Caco-2 (cell line): Measurements from ENCODE around the gene GMNC. TPM values are rescaled to one million over a fixed set of nuclear protein-coding genes. Genes with fewer than 3 reads are reported as not detected.
A peak's percentile ranks its signal among the peaks of the same experiment; 100 is the strongest.

Experiments
- BruUV-seq: library from RNA; stranded (reverse); fragments of 400-500 nt; replicated peaks from 2 replicates; lab custom pipeline; 2021; lab: Mats Ljungman, UMichigan
- CTCF ChIA-PET: fragments of 300-600 bp; sonication (Branson Sonifier 250); formaldehyde crosslinking; loops from one replicate; lab custom pipeline; 2022; ENCODE audit warnings: antibody characterized with exemption; lab: Charles Lee
- POLR2A ChIA-PET: fragments of 300-600 bp; sonication (Branson Sonifier 250); formaldehyde crosslinking; loops from one replicate; lab custom pipeline; 2022; ENCODE audit warnings: antibody characterized with exemption; lab: Charles Lee
- DNase-seq, 2 experiments: peaks; one replicate each; pipeline versions ENCODE4 v3.0.0 to v3.0.0-alpha.2; 2020 to 2022
- H3K27me3 ChIP-seq: replicated peaks from 2 replicates; pipeline ENCODE4 v1.6.0; 2011; ENCODE audit warnings: low read length; ENCODE audit not compliant: control insufficient read depth, insufficient read depth
- H3K36me3 ChIP-seq: 2 replicates; pipeline ENCODE4 v1.5.1; 2011; ENCODE audit warnings: low read length; ENCODE audit not compliant: control insufficient read depth, insufficient read depth
- H3K4me1 ChIP-seq: fragments of 250-450 bp; sonication (Bioruptor Pico); 2 replicates; pipeline ENCODE4 v1.5.1; 2020; ENCODE audit warnings: mild to moderate bottlenecking
- H3K4me3 ChIP-seq: 2 replicates; pipeline ENCODE4 v1.5.1; 2011; ENCODE audit warnings: low read depth, mild to moderate bottlenecking, control low read depth, low read length
- H3K9me3 ChIP-seq: fragments of 250-450 bp; sonication (Bioruptor Pico); 2 replicates; pipeline ENCODE4 v1.5.1; 2020; ENCODE audit warnings: mild to moderate bottlenecking, moderate library complexity
- H3K27ac Mint-ChIP-seq: one replicate; pipeline ENCODE4 v1.8.0; 2022; ENCODE audit warnings: mixed read lengths; ENCODE audit not compliant: unreplicated experiment
- H3K27me3 Mint-ChIP-seq: one replicate; pipeline ENCODE4 v1.8.0; 2022; ENCODE audit warnings: mixed read lengths; ENCODE audit not compliant: insufficient read depth, unreplicated experiment
- H3K36me3 Mint-ChIP-seq: one replicate; pipeline ENCODE4 v1.8.0; 2022; ENCODE audit warnings: mild to moderate bottlenecking, mixed read lengths; ENCODE audit not compliant: insufficient read depth, unreplicated experiment
- H3K4me1 Mint-ChIP-seq: one replicate; pipeline ENCODE4 v1.8.0; 2022; ENCODE audit warnings: low read depth, mixed read lengths; ENCODE audit not compliant: unreplicated experiment
- H3K4me3 Mint-ChIP-seq: one replicate; pipeline ENCODE4 v1.8.0; 2022; ENCODE audit warnings: mild to moderate bottlenecking, moderate library complexity, mixed read lengths; ENCODE audit not compliant: unreplicated experiment
- H3K9me3 Mint-ChIP-seq: one replicate; pipeline ENCODE4 v1.8.0; 2022; ENCODE audit warnings: mixed read lengths; ENCODE audit not compliant: unreplicated experiment
- CTCF ChIP-seq, 2 experiments: fragments of 200-600 bp in 1 of 2; IDR thresholded peaks; 1 replicate in 1 of 2; 2 replicates in 1 of 2; pipeline versions ENCODE4 v1.5.1 to v1.8.0; 2011 to 2022; ENCODE audit warnings: antibody characterized with exemption in 1 of 2, control low read depth in 1 of 2, inconsistent platforms in 1 of 2, low read depth in 1 of 2, low read length in 1 of 2, mild to moderate bottlenecking in 1 of 2, moderate library complexity in 1 of 2; ENCODE audit not compliant: insufficient read depth in 1 of 2, severe bottlenecking in 1 of 2, unreplicated experiment in 1 of 2
- intact Hi-C: fragments of 100-400 bp; cut with micrococcal nuclease; formaldehyde crosslinking; loops from one replicate; pipeline ENCODE4 v1.10.0; 2022; ENCODE audit not compliant: unreplicated experiment
- total RNA-seq: library from RNA; stranded (reverse); gene quantifications from 2 replicates; pipeline ENCODE4 v1.2.3, GENCODE V29; 2022

GMNC gene
- total RNA-seq, 1 experiment from 2014 or later, result not detected

GRCh38 chr3:190864002-190864401, 1.5 kb upstream of the GMNC start:
- no peak for DNase-seq
- ChIA-PET POLR2A (no interaction called here), CTCF (no interaction called here)
- no peak for TF ChIP-seq CTCF (IDR thresholded peaks at IDR 0.05; ENCODE audit: insufficient read depth in 1 of 2, low read depth in 1 of 2, low read length in 1 of 2, severe bottlenecking in 1 of 2, unreplicated experiment in 1 of 2)
- Mint-ChIP-seq H3K4me3 (no peak overlapping the region), H3K27ac (no peak overlapping the region), H3K9me3 (no peaks in the 10 kb centered on the region), H3K27me3 (peaks cover 18% of the 10 kb centered on the region), H3K36me3 (no peaks in the 10 kb centered on the region), H3K4me1 (peaks cover 15% of the 10 kb centered on the region)
- Histone ChIP-seq H3K4me3 (no peak overlapping the region), H3K36me3 (no peaks in the 10 kb centered on the region), H3K4me1 (peaks cover 7% of the 10 kb centered on the region; the same call in 1 of the 2 replicates), H3K27me3 (no peaks in the 10 kb centered on the region), H3K9me3 (no peaks in the 10 kb centered on the region)
- BruUV-seq, result no TSS peak
- intact Hi-C loops, result loop anchor here (5.0 kb wide), 1 partner anchor 162 kb away; no protein-coding TSS in a partner anchor

GRCh38 chr3:190863119-190863465, 598 bp upstream of the GMNC start:
- H3K27me3 Mint-ChIP-seq, result peaks cover 22% of the 10 kb centered on the region
- CTCF ChIA-PET, result no interaction called here

GRCh38 chr3:190860521-190860920, 2.0 kb downstream of the GMNC start:
- peaks cover 24% of the 10 kb centered on the region for H3K27me3 Mint-ChIP-seq
- CTCF ChIA-PET, result no interaction called here

More at GRCh38 chr3:190863119-190863465, 598 bp upstream of the GMNC start:
- POLR2A ChIA-PET, result no interaction called here
- Mint-ChIP-seq H3K27ac (no peak overlapping the region), H3K9me3 (no peaks in the 10 kb centered on the region), H3K36me3 (no peaks in the 10 kb centered on the region), H3K4me1 (peaks cover 15% of the 10 kb centered on the region), H3K4me3 (peak overlapping the region; percentile 75)
- intact Hi-C loops, result loop anchor here (5.0 kb wide), 1 partner anchor 161 kb away; no protein-coding TSS in a partner anchor
- no peaks in the 10 kb centered on the region for H3K27me3 ChIP-seq
- no peaks in the 10 kb centered on the region for H3K36me3 ChIP-seq
- no TSS peak for BruUV-seq
- no peak for TF ChIP-seq CTCF (IDR thresholded peaks at IDR 0.05; ENCODE audit: insufficient read depth in 1 of 2, low read depth in 1 of 2, low read length in 1 of 2, severe bottlenecking in 1 of 2, unreplicated experiment in 1 of 2)
- H3K4me3 ChIP-seq, result peak overlapping the region; percentile 46
- no peak for DNase-seq
- H3K4me1 ChIP-seq, result peaks cover 7% of the 10 kb centered on the region; the same call in 1 of the 2 replicates
- H3K9me3 ChIP-seq, result no peaks in the 10 kb centered on the region

More at GRCh38 chr3:190860521-190860920, 2.0 kb downstream of the GMNC start:
- Mint-ChIP-seq H3K9me3 (no peaks in the 10 kb centered on the region), H3K27ac (no peak overlapping the region), H3K4me1 (peaks cover 8% of the 10 kb centered on the region), H3K4me3 (no peak overlapping the region), H3K36me3 (no peaks in the 10 kb centered on the region)
- Histone ChIP-seq H3K36me3 (no peaks in the 10 kb centered on the region), H3K4me1 (peaks cover 4% of the 10 kb centered on the region; the same call in 1 of the 2 replicates), H3K4me3 (no peak overlapping the region), H3K27me3 (no peaks in the 10 kb centered on the region), H3K9me3 (no peaks in the 10 kb centered on the region)
- BruUV-seq, result no TSS peak
- POLR2A ChIA-PET, result no interaction called here
- intact Hi-C loops, result loop anchor here (5.0 kb wide), 1 partner anchor 158 kb away; no protein-coding TSS in a partner anchor
- no peak for TF ChIP-seq CTCF (IDR thresholded peaks at IDR 0.05; ENCODE audit: insufficient read depth in 1 of 2, low read depth in 1 of 2, low read length in 1 of 2, severe bottlenecking in 1 of 2, unreplicated experiment in 1 of 2)
- DNase-seq, result no peak
